Measurements from ENCODE around the gene LMOD3.

Gene LMOD3

DNA sequence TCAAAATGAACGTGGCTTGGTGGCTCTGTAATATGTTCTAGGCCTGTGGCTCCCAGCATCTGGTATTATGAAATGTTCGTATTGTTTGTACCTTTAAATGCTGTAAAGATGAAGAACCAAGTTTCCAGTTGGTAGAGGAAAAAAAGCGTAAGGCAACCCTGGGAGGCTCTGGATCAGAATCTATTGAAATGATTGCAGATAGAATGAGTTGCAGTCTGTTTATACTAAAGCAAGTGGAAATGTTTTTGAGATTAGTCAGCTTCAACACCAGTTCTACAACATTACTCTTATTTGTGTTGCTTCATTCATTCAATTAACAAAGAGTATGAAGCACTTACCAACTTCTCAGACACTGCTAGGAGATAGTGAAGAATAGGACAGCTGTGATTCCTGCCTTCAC is 32.4 kb downstream of the LMOD3 start:
- DNase-seq, result no peak

DNA sequence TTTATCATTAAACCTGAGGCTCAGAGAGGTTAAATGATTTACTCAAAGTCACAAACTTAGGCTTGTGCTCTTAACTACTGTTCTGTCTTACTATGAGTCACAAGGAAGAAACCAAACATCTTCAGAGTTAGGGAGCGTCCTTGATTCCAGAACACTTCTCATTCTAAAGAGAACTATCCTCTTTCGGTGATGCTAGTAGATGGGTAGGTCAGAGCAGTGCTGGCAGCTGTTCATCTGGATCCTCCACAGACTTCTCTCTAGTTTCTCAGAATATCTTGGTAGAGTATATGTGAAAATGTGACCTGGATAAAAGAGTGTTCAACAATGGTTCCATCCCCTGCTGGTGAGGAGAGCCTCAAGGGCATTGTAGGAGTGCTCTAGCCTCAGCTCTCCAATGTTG is 34.3 kb downstream of the LMOD3 start:
- no peak for DNase-seq

DNA sequence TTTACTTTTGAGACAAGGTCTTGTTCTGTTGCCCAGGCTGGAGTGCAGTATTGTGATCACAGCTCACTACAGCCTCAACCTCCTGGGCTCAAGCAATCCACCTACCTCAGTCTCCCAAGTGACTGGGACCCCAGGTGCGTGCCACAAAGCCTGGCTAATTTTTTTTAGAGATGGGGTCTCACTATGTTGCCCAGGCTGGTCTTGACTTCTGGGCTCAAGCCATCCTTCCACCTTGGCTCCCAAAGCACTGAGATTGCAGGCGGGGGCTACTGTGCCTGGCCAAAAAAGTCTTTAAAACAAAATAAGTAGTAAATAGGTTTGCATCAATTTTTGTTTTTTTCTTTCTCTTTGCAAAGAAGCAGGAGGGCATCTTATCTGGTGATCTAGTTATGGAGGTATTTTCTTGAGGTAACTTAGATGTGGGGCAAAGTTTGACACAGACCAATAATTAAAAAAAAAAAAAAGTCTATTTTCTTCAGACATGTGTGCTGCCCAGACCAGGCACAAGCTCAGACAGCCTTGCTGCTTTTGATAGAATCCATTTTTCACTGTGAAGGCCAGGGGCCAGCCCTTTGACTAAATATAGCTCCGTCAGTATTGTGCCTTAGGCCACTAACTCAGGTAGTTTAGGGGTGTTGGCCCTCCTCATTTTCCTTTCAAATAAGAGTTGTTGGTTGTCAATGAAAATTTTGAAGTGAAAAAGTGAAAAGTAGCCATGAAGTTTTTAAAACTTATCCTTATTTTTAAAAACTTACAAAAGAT is 35.2 kb downstream of the LMOD3 start:
- no peak for DNase-seq

DNA sequence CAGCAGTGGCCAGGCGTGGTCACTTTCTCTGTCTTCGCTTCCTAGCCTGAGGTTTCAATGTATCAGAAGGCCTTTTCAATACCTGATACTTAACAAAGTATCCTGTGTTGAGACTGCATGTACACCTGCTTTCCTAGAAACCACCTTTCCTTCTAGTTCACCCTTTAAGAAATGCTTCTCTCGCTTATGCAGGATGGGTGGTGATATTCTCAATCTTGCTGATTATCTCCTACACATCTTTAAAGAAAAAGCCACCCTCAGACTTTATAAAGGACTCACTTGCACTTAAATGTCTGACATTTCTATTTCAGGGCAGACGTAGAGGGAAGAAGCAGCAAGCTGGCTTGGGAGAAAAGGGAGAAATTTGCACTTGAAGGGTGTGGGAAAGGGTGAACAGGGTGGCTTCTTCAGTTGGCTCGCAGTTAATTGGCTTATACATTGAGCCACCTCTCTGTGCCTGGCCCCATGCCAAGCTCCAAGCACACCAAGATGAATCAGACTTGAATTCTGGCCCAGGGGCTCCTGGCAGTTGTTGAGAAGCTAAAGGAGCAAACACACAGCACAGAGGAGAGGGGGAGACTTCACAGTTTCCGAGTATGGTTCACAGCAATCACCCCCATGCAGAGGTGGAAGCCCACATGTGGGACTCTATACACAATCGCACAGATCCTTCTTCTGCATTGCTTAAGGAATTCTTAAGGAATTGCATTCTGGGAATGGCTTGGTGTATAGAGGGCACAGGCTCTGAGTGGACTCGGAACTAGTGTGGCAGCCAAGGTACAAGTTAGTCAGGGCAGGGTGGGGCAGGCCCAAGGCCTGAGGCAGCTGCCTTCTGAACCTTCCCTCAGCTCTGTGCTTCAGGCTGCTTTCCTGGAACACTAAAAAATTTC is 36.3 kb downstream of the LMOD3 start:
- DNase-seq, result no peak

DNA sequence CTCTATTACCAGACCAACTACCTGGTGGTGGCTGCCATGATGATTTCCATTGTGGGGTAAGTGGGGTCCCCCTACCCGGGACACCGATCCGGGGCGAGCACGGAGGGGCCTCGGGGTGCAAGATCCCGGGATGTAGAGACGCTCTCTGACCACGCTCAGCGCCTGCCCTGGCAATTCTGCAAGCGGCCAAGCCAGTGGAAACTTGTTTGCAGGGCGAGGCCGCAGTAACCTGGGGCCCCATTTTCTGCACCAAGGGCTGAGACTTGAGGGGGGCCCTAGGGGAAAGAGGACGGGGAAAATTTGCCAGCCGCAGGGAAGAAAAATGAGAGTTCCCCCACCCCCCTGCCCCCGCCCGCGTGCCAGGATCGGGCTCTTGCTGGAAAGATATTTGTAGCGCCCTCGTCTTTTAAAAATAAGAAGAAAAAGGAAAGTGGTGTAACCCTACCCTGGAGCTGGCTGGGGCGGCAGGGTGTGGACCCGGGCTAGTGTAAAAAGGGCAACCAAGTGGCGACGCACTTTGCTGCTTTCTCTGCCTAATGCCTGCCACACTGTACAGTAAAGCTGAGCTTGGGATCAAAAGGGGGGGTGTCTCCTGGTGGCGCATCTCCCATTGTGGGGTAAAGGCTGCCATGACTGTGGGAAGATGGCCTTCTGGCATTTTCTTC is 37.1 kb downstream of the LMOD3 start:
- no peak for DNase-seq

DNA sequence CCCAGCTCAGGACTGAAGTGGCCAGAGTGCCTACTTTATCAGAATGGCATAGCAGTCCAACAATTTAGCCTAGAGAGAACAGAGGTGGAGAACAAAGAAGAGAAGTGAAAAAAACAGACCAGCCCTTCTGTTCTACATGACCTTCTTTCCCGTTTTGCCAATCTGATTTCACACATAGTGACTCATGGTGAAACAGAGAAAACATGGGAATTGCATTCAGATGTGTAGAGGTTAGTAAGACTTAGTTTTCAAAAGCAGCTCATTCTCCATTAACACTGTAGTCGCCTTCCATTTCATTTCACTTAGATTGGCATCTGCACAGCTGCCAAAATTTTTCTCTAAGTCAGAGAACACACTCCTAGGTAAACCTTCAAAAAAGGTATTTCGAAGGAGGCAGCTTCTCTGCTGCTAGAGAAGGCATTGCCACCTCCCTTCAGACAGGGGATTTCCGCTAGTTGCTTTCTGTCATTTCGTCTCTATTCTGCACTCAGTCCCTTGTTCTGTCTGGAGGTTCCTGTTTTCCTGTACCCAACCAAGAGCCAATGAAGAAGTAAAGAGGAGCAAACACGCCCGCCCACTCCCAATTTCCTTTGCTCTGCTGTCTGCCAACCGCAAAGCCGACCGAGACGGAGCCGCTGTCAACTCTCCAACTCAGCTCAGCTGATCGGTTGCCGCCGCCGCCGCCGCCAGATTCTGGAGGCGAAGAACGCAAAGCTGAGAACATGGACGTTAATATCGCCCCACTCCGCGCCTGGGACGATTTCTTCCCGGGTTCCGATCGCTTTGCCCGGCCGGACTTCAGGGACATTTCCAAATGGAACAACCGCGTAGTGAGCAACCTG is 37.8 kb downstream of the LMOD3 start, which contains the start of gene ARL6IP5:
ARL6IP5 (plus strand) TSS at position 612 of the 842 bp plus-strand sequence; CDS start at position 723, 111 bp downstream.
- DNase-seq, result no peak

DNA sequence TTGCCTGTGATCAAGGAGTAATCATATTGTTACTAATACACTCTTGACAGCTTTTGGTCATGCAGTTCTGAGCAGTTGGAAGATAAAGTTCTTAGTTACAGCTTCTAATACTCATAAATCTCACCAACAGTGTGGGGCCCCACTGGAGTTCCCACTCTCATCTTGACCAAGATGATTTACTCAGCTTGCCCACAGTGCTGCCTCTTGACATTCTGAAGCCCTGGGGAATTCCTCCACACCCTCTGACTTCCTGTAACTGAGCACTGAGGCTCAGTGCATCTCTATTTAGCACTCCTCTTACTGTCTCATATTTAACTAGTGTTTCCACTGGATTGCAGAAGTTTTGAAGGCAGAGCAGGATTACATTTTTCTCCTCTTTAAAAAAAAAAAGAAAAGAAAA is 39.6 kb downstream of the LMOD3 start:
- no peak for DNase-seq

DNA sequence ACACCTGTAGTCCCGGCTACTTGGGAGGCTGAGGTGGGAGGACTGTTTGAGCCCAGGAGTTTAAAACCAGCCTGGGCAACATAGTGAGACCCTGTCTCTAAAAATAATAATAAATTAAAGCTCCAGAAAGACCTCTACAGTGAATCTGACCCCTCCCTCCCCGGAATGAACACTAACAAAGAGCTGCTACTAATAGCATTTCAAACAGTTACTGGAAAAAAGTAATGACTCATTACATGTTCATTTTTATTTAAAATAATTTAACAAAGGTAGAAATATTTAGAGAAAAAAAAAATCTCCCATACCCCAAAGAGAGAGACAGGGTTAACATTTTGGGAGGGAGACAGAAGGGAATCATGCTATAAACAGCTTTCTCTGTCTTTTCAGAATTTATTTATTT is 40.0 kb downstream of the LMOD3 start:
- no peak for DNase-seq

DNA sequence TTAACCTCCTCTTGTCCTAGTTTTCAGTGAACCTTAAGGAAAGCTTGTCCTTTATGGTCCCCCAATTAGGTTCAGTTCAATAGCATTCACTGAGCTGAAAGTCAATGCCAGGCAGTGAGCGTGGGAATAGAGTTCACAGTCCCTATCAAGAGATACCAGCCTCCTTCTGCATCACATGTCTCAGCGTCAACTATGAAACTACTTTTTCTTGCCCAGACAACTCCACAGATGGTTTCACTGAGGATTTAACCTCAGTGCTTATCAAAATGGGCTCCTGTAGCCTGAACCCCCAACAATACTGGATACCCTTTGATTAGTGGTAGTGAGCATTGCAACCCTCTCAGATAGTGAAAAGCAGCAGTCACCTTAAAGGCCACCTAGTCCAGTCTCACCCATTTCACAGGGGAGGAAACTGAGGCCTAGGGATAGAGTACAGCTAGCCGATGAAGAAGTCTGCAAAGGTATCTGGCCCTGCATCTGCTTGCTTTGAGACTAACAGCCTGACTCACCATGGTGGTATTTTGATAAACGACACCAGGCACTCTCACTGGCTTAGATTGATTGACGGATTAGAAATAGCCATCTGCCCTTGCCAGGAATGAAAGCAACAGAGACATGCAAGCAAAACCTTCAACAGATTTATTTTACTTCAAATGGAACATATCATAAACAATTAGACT is 40.7 kb downstream of the LMOD3 start:
- DNase-seq, result no peak

DNA sequence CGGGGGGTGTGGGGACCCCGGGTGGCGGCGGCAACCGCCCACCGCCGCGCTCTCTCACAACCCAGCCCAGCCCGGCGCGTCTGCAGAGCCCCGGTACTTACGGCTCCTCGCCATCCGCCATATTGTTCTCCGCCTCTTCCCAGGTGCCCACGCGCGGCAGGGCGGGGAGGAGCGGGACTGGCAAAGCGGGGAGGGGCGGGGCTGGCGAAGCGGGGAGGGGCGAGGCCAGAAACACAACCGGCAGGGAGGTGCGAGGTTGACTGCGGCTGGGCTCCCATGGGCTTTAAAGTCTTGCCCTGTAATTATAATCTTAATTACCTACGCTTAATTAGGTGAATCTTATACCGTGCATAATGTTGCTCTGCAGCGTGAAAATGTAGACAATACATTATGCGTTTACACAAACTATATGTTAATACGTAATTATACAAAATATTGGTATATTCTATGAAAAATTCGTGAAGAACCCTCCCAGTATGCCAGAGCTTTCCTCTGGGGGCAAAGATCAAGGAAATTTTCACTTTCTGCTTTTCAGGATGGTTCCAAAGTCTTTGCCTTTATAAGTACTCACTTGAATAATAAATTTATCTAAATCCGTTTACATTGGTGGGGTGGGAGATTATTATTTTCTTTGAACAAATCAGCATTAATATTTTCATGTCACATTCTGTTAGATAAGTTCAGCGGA is 42.0 kb downstream of the LMOD3 start, which contains the start of gene UBA3:
UBA3 (minus strand) TSS at position 133 of the 688 bp plus-strand sequence; CDS start at position 121, 12 bp downstream.
- no peak for DNase-seq

DNA sequence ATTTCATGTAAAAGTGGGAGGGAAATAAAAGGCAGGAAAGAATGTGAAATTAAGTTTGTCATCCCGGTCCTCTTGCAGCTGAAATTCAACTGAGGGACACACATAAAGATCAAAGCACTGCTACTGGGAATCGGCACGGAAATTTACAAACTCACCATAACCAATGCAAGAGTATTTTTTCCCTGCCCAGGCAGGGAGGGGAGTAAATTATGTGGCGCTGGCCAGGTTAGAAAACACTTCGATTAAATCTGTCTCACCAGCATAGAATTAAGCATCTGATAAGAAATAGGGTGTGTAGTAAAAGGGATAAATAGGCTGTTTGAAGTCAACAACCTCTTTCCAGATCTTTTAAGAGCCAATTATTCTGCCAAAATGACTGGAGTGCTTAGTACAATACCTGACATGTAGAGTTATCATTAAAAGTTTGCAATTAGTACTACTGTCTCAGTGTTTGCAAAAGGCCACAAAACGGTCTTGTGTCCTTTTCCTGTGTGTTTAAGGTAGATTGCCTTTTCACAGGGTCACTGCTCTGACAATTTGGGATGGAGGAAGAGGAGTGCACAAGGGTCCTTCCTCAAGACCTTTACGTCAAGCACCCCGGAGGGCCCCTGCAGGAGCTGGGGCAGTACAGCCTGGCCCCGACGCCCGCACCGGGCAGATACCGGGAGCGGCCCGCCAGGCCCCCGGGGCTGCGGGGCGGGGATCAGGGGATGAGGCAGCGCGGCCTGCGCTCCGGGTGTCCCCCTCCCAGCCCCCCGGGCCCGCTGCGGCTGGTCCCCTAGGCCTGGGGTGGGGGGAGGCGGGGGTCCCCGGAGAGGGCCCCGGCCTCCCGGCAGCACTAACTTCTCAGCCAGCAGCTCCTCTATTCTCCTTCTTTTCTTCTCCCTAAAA is 42.9 kb downstream of the LMOD3 start:
- DNase-seq, result no peak

DNA sequence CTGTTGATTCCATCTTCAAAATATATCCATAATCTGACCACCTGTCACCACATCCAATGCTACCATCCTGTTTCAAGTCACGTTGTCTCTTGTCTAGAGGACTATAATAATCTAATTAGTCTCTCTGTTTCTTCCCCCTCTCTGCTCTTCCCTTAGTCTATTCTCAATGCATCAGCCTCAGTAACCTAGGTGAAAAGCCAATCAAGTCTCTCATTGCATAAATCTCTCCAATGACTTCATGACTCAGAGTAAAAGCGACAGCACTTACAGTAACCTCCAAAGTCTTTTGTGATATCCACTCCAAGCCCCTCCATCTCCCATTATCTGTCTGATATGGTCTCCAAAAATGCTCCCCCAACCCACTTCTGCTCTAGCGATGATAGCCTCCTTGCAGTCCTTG is 49.5 kb downstream of the LMOD3 start:
- DNase-seq, result no peak

DNA sequence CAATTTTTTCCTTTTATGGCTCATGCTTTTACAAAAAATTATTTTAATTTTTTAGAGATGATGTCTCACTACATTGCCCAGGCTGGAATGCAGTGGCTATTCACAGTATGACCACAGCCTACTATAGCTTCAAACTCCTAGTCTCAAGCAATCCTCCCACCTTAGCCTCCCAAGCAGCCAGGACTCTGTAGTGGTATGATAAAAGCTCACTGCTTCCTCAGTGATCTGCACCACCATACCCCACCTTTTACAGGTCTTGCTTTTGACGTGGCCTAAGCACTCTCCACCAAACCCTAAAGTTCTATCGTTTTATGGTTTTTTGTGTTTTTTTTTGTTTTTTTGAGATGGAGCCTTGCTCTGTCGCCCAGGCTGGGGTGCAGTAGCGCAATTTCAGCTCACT is 56.3 kb downstream of the LMOD3 start:
- DNase-seq, result no peak

DNA sequence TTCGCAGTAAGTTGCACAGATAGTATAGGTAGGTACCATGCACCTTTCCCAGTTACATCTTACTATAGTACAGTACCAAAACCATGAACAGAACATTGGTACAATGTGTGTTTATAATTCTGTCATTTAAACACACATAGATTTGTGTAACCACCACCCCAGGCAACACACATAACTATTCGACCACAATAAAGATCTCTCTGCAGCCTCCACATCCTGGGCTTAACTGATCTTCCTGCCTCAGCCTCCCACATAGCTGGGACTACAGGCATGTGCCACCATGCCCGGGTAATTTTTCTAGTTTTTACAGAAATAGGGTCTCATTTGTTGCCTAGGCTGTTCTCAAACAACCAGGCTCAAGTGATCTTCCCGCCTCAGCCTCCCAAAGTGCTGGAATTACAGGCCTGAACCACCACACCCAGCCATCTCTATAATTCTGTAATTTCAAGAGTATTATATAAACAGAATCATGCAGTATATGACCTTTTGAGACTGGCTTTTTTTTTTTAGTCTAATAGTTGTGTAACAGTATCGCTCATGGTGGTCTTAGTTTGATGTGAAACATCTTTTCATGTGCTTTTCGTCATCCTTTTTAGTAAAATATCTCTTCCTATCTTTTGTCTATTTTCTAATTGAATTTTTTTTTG is 57.0 kb downstream of the LMOD3 start:
- no peak for DNase-seq

DNA sequence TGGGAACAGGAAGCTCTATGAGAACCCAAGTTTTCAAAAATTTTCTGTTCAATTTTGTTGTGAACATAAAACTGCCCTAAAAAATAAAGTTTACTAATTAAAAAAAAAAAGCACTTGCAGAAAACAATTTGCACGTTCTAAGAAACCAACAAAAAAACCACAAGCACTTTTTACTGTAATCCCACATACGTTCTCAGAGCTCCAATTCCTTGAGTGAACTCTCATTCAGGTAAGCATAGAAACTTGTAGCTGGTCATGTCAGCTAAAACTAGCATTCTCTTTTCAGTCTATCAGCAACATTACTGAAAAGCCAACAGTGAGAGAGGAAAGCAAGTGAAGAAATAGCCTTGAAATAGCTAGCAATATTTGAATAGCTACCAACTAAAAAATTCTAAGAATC is 58.8 kb downstream of the LMOD3 start:
- DNase-seq, result no peak

DNA sequence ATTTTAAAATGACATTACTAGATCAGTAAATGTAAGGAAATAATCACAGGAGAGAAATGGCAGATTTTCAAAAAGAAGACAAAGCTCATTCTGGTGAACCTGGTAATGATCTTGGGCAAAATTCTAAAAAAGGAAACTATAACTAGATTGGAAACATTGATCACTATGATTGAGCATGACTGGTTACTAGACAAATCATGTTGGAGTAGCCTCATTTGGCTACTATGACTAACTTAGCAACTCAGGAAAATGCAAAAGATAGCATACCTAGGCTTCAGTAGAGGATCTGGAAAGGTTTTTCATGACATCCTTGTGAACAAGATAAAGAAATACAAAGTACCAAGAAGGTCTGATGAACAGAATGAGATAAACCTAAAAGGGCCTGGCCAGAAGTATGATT is 62.7 kb downstream of the LMOD3 start:
- no peak for DNase-seq

DNA sequence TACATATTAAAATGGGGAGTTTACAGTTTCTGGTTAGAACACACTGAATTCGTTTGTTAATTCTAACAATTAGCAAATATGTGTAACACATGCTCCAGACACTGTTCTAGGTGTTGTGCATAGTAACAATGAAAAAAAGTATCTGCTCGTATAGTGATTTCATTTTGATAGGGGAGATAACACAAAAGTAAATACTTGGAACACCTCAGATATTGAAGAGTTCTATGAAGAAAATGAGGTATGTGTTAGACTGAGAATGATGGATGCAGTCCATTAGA is 63.5 kb downstream of the LMOD3 start:
- DNase-seq, result no peak

DNA sequence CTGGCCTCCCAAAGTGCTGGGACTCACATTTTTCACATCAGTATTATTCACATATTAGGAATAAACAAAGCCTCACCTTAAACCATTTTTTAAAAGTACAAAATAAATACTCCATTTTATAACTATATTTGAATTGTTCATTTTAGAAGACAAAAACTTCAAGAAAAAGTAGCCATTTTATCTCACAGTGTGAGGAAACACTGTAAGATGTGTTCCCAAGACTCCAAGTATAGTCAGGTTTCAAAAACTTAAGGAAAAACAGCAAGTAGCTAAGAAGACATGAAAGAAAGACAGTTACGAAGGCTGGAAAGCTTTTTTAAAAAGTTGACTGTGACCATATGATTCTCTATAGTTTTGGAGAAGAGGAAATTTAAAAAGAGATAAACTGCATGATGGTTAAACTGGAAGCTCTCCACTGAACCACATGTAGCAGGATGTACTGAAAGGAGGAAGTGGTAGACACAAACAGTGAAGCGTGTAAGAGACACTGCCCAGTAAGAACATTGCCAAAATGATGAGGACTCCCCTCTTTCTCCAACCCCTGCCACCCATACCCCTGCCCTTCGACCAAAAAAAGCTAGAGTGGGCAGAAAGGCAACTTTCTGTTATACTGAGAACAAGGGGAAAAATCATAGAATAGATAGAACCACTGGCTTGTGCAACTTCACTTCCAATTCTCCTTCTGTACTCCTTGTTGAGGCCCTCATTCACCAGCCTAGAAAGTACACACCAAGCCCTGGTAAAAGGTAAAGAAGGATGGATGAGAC is 64.0 kb downstream of the LMOD3 start:
- DNase-seq, result no peak

Data from cortex of kidney (tissue), 1 donor.